Measurements from ENCODE around the gene JAM3. TPM values are rescaled to one million over a fixed set of nuclear protein-coding genes. Genes with fewer than 3 reads are reported as not detected.

Gene JAM3
- total and polyA plus RNA-seq, 2 donors (not counting 1 experiment from before 2014, with no cell fraction given) = 13.5 to 29.6 TPM

- Mint-ChIP-seq H3K4me1 (peaks cover 14% of the 10 kb centered on the region), H3K4me3 (no peak overlapping the region), H3K27ac (no peak overlapping the region), H3K27me3 (no peaks in the 10 kb centered on the region), H3K9me3 (ENCODE audit: insufficient read depth) (no peaks in the 10 kb centered on the region)
- Histone ChIP-seq H3K4me2 (replicated peaks; ENCODE audit: low read depth, low read length, poor library complexity, severe bottlenecking) (no peak overlapping the region), H3K9me3 (ENCODE audit: control extremely low read depth in 1 of 3, control insufficient read depth in 2 of 3, insufficient read depth in 1 of 3, low read length in 2 of 3) (no peaks in the 10 kb centered on the region), H3K4me3 (ENCODE audit: control extremely low read depth in 1 of 5, extremely low read depth in 1 of 5, insufficient read depth in 1 of 5, low read depth in 2 of 5, low read length in 4 of 5) (no peak overlapping the region), H3K27me3 (replicated peaks in 1 of 4; ENCODE audit: control extremely low read depth in 1 of 4, control insufficient read depth in 3 of 4, insufficient read depth in 4 of 4, low read length in 3 of 4) (no peaks in the 10 kb centered on the region), H3K79me2 (ENCODE audit: control insufficient read depth, insufficient read depth, low read length) (peaks cover 18% of the 10 kb centered on the region), H3K27ac (ENCODE audit: low read length in 2 of 2) (no peak overlapping the region), H3K4me1 (ENCODE audit: control insufficient read depth in 2 of 2, insufficient read depth in 2 of 2, low read length in 2 of 2) (no peaks in the 10 kb centered on the region), H2AFZ (ENCODE audit: insufficient read depth, low read depth, low read length, poor library complexity, severe bottlenecking) (no peak overlapping the region), H3K9ac (ENCODE audit: low read length) (no peak overlapping the region), H3K36me3 (replicated peaks in 1 of 2; ENCODE audit: control extremely low read depth in 1 of 2, control insufficient read depth in 1 of 2, extremely low read depth in 1 of 2, insufficient read depth in 2 of 2, low read length in 1 of 2) (no peaks in the 10 kb centered on the region), H4K20me1 (ENCODE audit: control insufficient read depth, insufficient read depth, low read length, poor library complexity, severe bottlenecking) (peaks cover 26% of the 10 kb centered on the region)
- WGBS (ENCODE audit: insufficient coverage) = 100% methylated on average over 1 of the region's 3 CpGs
- ChIA-PET POLR2A (no interaction called here), CTCF (interaction anchor here (1.2 to 1.4 kb wide), 2 partner anchors 26 to 49 kb away, joined by 3 to 4 read pairs; no protein-coding TSS in a partner anchor)
- DNase-seq (no peak), ATAC-seq (ENCODE audit: low read depth) (no peak)
- intact Hi-C loops (cut with micrococcal nuclease) = no loop called here
- TF ChIP-seq CTCF (IDR thresholded peaks at IDR 0.05) (no peak), EZH2 (IDR thresholded peaks at IDR 0.05; ENCODE audit: borderline replicate concordance, insufficient read depth, low read depth, low read length, poor library complexity, severe bottlenecking) (no peak)
Observed at GRCh38 chr11:134097166-134097565, 28.3 kb downstream of the JAM3 start.

GRCh38 chr11:134098566-134099184 lies 29.8 kb downstream of the JAM3 start:
- Histone ChIP-seq H3K36me3 (replicated peaks in 1 of 2; ENCODE audit: control extremely low read depth in 1 of 2, control insufficient read depth in 1 of 2, extremely low read depth in 1 of 2, insufficient read depth in 2 of 2, low read length in 1 of 2) (no peaks in the 10 kb centered on the region), H3K9me3 (ENCODE audit: control extremely low read depth in 1 of 3, control insufficient read depth in 2 of 3, insufficient read depth in 1 of 3, low read length in 2 of 3) (no peaks in the 10 kb centered on the region), H2AFZ (ENCODE audit: insufficient read depth, low read depth, low read length, poor library complexity, severe bottlenecking) (no peak overlapping the region), H3K79me2 (ENCODE audit: control insufficient read depth, insufficient read depth, low read length) (peaks cover 18% of the 10 kb centered on the region), H3K4me3 (ENCODE audit: control extremely low read depth in 1 of 5, extremely low read depth in 1 of 5, insufficient read depth in 1 of 5, low read depth in 2 of 5, low read length in 4 of 5) (no peak overlapping the region), H4K20me1 (ENCODE audit: control insufficient read depth, insufficient read depth, low read length, poor library complexity, severe bottlenecking) (peaks cover 26% of the 10 kb centered on the region), H3K27ac (ENCODE audit: low read length in 2 of 2) (no peak overlapping the region), H3K9ac (ENCODE audit: low read length) (no peak overlapping the region), H3K4me2 (replicated peaks; ENCODE audit: low read depth, low read length, poor library complexity, severe bottlenecking) (no peak overlapping the region), H3K27me3 (replicated peaks in 1 of 4; ENCODE audit: control extremely low read depth in 1 of 4, control insufficient read depth in 3 of 4, insufficient read depth in 4 of 4, low read length in 3 of 4) (no peaks in the 10 kb centered on the region), H3K4me1 (ENCODE audit: control insufficient read depth in 2 of 2, insufficient read depth in 2 of 2, low read length in 2 of 2) (no peaks in the 10 kb centered on the region)
- ChIA-PET CTCF (interaction anchor here (0.6 to 2.1 kb wide), 12 partner anchors 27 to 171 kb away, joined by 3 to 47 read pairs (median 4); no protein-coding TSS in a partner anchor), POLR2A (no interaction called here)
- no peak overlapping the region for H3K27ac Mint-ChIP-seq
- WGBS (ENCODE audit: insufficient coverage) = 100% methylated on average over 1 of the region's 3 CpGs
- peak; percentile 31 for DNase-seq
- H3K4me3 Mint-ChIP-seq = no peak overlapping the region
- intact Hi-C loops (cut with micrococcal nuclease) = loop anchor here (1.0 kb wide), 1 partner anchor 48 kb away; no protein-coding TSS in a partner anchor
- TF ChIP-seq CTCF (IDR thresholded peaks at IDR 0.05) (peak; percentile 14), EZH2 (IDR thresholded peaks at IDR 0.05; ENCODE audit: borderline replicate concordance, insufficient read depth, low read depth, low read length, poor library complexity, severe bottlenecking) (no peak)
- no peaks in the 10 kb centered on the region for H3K27me3 Mint-ChIP-seq
- no peaks in the 10 kb centered on the region for H3K9me3 Mint-ChIP-seq (ENCODE audit: insufficient read depth)
- H3K4me1 Mint-ChIP-seq = peaks cover 13% of the 10 kb centered on the region
- no peak for ATAC-seq (ENCODE audit: low read depth)

Measured in B cell (primary cell).